HG03378 (cell line): ENCODE data around the gene IL9R.
A peak's percentile ranks its signal among the peaks of the same experiment; 100 is the strongest.
"Not testable (repeated sequence)": the region's sequence is repeated elsewhere in the genome, so short reads cannot be mapped to it uniquely, and the experiment has no call there.

Source experiments
- ATAC-seq: cut with Tn5 transposase; IDR thresholded peaks from one replicate; pipeline ENCODE4 v1.9.1; 2021; ENCODE audit warnings: mild to moderate bottlenecking, moderate library complexity; ENCODE audit not compliant: unreplicated experiment

Gene IL9R

DNA sequence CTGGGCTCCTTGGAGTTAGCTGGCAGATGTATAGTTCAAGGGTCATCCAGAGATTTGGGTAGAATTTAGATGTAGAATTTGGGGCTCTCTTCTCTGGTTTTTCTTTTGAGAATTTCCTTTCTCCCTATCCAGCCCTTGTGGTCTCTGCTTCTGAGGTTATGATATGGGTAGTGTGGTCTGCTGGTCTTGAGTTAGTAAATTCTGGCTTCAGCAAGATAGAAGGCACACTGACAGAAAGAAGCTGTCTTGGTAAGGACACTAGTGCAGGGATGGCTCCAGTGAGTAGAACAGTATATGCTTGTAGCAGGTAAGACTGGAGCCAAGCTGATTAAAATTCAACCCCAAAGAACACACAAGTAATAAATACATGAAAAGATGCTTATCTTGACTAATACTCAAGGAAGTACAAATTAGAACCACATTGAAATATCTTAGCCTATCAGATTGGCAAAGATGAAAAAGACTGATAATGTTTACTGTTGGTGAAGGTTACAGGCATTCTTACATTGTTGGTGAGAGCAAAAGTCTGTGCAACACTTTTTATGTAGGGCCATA, 2.1 kb upstream of the IL9R start:
- ATAC-seq: no peak

DNA sequence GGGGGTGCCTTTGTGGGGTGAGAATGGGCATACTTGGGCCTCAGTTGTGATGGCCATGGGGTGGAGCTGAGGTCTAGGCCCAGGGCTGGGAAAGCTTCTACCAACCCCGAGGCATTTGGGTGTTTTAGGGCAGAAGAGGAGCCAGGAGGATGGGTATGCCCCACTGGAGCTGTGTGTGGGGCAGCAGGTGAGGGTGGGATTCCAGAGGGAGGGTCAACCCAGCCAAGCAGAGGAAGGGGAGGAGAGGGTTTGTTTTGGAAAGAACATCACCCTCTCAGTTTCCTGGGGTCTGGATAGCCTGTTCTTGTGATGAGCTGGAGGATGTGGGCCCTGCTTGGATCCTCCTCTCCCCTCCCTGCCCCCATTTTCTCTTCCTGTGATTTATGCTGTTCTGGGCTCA, 620 bp downstream of the IL9R start:
- no peak for ATAC-seq

DNA sequence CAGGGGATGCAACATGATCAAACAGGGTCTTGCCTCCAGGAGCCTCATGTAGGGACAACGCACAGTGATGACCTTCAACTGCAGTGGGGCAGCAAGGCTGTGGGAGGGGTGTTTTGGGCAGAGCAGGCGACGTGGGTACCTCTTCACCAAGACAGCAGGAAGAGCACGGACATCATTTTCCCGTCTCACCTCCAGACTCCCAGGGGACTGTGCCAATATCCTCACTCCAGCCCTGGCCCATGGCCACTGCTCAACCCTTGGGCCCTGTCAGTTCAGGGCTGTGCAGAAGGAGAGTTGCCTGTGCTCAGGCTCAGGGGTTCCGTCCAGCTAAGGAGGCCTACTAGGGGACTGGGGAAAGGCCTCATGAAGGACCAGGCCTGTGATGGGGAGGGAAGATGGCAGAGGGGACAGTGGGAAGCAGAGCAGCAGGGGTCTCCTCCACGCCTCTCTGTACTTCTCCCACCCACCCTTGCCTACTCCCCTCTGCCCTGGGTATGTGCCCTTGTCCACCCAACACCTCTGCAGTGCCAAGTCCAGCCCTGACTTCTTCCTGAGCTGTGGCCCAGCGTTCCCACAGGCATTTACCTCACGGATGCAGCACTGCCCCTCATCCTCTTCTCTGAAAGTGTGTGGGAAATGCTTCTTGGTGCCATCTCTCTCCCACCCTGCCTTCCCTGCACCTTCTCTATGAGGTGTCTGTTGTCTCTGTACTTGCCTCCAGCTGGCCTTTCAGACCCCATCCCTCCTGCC, 1.4 kb downstream of the IL9R start:
- no peak for ATAC-seq

DNA sequence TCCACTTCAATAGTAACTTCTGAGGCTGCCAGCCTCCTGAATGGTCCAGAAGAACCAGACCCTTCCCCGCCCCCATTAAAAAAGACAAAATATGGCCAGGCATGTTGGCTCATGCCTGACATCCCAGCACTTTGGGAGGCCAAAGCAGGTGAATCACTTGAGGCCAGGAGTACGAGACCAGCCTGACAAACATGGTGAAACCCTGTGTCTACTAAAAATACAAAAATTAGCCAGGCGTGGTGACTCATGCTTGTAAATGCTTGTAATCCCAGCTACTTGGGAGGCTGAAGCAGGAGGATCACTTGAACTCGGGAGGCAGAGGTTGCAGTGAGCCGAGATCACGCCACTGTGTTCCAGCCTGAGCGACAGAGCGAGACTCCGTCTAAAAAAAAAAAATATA, 2.3 kb downstream of the IL9R start:
- ATAC-seq: not testable (repeated sequence)

DNA sequence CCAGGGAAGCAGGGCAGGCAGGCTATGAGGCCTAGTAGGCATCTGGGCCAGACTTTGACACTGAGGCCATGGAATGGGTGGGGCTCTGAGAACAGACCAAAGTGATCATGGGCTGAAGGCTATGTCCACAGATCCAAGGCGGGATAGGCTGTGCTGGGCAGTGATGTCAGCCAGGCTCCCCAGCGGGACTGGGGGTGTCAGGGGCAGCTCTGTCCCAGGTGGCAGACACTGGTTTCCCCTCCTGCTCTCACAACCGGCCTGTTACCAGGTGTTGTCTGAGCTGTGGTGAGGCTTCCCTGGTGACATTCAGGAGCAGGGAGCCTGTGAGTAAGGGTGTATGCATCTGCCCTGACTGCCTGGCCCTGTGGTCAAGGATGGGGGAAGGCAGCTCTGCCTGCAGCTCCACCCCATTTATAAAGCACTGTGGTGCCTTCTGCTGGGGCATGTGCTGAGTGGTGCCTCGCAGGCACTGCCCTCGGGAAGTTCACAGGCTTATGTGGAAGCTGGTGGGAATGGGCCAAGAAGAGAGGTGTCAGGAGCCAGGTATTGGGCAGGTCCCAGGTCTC, 2.9 kb downstream of the IL9R start:
- ATAC-seq: no peak

DNA sequence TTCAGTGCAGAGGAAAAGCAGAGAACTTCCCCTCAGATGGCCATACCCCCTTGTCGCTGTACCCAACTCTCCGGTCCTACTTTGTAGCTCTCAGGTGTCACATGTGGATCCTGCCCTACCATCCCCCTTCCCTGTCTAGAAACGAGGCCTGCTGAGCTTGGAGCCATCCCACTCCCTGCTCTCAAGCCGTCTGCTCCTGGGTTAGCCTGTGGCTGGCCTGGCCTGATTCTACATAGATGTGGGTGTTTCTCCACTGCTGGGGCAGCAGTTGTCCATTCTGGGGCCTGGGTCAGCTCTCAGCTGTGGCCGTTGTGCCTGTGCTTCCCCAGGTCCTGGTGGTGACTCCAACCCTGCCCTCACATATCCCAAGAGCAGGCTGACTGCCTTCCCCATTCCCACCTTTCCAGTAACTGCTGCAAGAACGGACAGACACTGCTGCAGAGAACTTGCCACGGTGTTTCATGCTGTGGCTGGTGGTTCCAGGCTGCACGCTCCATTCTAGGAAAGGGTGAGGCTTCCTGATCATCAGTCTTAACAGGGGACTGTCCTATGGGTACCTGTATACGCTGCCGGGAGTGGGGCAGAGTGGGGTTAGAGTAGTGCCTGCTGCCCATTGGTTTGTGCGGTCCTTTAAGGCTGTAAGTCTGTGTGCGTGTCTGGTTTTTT, 3.6 kb downstream of the IL9R start:
- ATAC-seq: no peak

DNA sequence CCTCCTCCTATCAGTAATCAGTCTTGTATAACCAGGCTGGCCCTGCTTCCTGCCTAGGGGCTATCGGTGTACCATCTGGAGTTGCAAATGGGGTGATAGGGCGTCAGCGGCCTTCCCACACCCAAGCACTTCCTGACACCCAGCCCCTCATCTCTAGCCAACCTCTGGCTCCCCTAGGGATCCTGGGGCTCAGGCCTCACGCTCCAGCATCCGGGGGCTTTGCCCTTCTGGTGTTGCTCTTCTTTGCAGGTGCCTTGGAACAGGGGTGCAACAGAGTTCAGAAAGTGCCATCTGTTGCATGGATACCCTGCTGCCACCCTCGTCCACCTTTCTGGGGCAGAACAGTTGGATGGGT, 4.1 kb downstream of the IL9R start:
- no peak for ATAC-seq

DNA sequence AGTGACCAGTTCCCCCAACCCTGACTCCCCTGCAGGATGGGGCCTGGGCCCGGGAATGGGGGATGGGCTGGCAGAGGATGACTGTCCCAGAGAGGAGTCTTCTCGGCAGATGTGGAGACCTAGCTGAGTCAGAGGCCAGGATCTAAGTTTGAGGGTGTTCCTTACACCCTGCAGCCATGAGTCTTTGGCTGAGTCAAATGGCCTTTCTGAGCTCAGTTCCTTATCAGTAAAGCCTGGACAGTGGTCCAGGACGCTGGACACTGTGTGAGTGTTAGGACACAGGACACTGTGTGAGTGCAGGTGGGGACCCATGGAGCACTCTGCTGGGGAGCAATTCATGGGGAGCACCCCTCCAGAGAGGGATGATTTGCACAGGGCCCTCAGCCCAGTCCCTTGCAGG, 5.0 kb downstream of the IL9R start:
- no peak for ATAC-seq

DNA sequence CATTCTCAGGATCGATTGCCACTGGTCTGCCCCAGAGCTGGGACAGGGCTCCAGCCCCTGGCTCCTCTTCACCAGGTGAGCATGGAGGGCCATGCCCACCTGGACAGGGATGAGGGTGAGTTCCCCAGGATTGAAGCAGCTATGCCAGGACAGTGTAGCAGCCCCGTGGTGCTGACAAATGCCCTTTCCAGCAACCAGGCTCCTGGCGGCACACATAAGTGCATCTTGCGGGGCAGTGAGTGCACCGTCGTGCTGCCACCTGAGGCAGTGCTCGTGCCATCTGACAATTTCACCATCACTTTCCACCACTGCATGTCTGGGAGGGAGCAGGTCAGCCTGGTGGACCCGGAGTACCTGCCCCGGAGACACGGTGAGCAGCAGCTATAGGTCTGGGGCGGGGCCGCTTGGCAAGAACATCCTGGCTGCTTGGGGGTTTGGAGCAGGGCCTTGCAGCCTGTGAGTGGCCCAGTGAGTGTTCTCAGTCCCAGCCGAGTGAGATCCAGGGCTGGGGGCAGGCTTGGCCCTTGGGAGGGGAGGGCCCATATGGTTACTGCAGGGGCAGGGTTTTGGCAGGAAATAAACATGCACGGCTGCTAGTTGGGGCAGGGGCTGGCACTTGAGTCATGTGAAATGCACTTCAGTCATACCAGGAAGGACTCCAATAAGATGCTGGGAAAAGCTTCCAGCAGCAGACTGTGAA, 6.1 kb downstream of the IL9R start:
- no peak for ATAC-seq

DNA sequence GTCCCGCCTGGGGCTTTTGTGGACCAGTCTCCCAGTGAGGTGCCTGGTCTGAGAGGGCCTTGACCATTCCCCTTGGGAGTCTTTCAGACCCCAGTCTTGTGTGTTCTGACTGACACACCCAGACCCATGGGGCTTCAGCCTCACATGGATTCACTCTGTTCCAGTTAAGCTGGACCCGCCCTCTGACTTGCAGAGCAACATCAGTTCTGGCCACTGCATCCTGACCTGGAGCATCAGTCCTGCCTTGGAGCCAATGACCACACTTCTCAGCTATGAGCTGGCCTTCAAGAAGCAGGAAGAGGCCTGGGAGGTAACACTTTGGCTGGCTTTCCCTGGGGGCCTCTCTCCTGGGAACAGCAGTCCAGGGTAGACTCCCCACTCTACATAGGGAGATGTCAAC, 6.8 kb downstream of the IL9R start:
- ATAC-seq: no peak

DNA sequence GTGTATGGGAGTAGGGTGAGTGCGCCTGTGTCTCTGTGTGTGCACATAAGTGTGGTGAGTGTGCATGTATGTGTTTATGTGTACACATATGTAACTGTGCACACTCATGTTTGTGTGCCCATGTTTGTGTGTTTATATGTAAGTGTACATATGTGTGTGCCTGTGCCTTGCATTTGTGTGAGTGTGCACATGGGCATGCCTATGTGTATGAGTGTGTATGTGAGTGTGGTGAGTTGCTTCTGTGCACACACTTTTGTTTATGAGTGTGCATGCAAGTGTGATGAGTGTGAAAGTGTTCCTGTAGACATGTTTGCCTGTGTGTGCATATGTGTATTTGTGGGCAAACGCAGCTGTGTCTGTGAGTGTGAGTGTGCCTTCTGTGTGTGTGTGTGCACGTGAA, 7.2 kb downstream of the IL9R start:
- ATAC-seq: no peak

DNA sequence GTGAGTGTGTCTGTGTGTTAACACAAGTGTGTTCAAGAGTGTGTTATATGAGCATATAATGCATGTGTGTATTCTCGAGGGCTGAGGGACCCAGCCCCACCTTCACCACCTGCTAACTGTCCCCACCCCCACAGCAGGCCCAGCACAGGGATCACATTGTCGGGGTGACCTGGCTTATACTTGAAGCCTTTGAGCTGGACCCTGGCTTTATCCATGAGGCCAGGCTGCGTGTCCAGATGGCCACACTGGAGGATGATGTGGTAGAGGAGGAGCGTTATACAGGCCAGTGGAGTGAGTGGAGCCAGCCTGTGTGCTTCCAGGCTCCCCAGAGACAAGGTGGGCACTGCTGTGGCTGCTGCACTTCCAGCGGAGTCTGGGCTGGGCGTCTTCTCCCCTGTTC, 7.6 kb downstream of the IL9R start:
- no peak for ATAC-seq

DNA sequence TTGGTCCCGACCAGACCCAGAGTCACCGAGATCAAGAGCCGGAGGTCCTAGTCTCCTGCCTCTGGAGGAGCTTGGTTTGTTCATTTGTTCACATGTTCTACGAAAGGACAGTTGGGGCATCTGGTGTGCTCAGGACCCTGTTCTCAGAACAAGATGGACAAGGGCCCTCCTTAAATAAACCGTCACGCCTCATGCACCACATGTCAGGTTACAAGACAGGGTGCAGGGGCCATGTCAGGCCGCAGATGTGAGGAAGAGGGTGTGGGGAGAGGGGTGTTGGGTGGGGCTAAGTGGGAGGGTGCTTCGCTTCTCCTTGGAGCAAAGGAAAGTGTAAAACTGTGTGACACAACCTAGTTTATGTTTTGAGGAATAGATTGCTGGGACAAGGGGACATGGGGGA, 9.0 kb downstream of the IL9R start:
- ATAC-seq: not testable (repeated sequence)

DNA sequence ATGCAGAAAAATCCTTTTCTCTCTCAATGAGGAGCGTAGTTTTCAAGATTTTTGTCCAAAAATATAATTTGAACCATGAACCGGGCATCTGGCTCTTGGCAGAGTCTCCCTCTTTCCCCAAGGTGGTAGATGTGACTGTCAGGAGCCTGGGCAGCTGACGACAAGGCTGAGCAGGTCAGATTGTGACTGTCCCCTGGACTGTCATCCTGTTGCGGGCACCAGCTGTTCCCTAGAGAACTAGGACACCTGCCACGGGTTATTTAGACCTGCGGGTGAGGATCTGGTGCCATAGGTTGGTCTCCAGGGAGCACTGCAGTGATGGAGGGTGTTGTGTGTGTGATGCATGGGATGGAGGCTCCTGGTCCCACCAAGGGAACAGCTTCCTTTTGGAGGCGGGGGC, 10.9 kb downstream of the IL9R start:
- not testable (repeated sequence) for ATAC-seq

DNA sequence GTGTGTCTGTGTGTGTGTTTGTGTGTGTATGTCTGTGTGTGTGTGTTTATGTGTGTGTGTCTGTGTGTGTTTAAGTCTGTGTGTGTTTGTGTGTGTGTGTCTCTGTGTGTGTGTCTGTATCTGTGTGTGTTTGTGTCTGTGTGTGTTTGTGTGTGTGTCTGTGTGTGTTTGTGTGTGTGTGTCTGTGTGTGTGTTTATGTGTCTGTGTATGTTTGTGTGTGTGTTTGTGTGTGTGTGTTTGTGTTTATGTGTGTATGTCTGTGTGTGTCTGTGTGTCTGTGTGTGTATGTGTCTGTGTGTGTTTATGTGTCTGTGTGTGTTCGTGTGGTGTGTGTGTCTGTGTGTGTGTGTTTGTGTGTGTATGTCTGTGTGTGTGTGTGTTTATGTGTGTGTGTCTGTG, 11.4 kb downstream of the IL9R start:
- no peak for ATAC-seq

DNA sequence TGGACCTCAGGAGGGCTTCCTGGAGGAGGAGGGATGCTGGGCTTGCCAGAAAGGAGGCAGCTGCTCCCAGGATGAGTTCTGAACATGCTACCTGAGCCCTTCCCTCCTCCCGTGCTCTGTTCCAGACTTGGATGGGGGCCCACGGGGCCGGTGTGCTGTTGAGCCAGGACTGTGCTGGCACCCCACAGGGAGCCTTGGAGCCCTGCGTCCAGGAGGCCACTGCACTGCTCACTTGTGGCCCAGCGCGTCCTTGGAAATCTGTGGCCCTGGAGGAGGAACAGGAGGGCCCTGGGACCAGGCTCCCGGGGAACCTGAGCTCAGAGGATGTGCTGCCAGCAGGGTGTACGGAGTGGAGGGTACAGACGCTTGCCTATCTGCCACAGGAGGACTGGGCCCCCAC, 12.2 kb downstream of the IL9R start:
- ATAC-seq: not testable (repeated sequence)

DNA sequence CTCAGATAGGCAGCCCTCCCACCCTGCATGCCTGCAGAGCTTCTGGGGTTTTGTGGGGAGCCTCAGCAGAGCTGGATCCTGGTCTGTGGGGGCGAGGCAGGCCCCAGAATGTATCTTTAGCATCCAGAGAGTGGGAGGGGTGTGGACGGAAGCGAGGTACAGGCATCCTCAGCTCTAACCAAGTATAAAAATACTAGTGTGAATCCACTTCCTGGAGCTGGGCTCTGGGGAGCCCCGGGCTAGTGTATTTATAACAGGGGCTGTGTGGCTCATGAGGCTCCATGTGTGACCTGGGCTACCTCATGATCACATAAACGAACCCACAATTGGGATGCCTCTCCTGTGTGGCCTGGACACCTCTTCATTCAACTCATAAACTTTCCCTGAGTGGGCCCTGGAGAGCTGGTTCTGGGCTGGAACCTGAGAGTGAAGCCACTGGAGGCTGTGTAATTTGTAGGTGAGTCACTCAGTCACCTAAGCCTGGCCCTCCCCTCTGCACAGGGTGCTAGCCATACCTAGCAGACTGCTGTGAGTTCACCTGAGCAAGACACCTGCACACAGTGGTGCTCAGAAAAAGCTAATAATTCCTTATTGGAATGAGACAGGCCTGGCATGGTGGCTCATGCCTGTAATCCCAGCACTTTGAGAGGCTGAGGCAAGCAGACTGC, 15.9 kb downstream of the IL9R start:
- peak; percentile 75 for ATAC-seq

DNA sequence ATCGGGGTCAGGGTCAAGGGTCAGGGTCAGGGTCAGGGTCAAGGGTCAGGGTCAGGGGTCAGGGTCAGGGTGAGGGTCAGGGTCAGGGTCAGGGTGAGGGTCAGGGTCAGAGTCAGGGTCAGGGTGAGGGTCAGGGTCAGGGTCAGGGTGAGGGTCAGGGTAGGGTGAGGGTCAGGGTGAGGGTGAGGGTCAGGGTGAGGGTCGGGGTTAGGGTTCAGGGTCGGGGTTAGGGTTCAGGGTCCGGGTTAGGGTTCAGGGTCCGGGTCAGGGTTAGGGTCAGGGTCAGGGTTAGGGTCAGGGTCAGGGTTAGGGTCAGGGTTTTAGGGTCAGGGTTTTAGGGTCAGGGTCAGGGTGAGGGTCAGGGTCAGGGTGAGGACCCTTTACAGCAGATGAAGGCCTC, 22.4 kb downstream of the IL9R start:
- ATAC-seq: not testable (repeated sequence)

DNA sequence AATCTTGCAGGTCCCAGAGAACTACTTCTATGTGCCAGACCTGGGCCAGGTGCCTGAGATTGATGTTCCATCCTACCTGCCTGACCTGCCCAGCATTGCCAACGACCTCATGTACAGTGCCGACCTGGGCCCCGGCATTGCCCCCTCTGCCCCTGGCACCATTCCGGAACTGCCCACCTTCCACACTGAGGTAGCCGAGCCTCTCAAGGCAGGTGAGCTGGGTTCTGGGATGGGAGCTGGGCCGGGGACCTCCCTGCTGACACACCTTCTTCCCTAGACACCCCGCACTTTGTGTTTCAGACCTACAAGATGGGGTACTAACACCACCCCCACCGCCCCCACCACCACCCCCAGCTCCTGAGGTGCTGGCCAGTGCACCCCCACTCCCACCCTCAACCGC, 25.5 kb downstream of the IL9R start:
- not testable (repeated sequence) for ATAC-seq

DNA sequence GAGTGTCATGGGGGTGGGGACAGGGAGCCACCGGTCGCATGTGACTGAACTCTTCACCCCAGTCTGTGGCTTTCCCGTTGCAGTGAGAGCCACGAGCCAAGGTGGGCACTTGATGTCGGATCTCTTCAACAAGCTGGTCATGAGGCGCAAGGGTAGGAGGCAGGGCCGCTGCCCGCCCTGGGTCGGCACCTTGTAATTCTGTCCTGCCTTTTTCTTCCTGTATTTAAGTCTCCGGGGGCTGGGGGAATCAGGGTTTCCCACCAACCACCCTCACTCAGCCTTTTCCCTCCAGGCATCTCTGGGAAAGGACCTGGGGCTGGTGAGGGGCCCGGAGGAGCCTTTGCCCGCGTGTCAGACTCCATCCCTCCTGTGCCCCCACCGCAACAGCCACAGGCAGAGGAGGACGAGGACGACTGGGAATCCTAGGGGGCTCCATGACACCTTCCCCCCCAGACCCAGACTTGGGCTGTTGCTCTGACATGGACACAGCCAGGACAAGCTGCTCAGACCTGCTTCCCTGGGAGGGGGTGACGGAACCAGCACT, 27.5 kb downstream of the IL9R start:
- not testable (repeated sequence) for ATAC-seq
